TTC549 (cell line): ENCODE data around the gene FBRSL1.
"Not testable (repeated sequence)": the region's sequence is repeated elsewhere in the genome, so short reads cannot be mapped to it uniquely, and the experiment has no call there.

ENCODE experiments used
- FAIRE-seq: peaks from 2 replicates; lab custom pipeline; 2012; peaks lifted over from hg19 to GRCh38; lab: Jason Lieb, UNC

The FBRSL1 gene

GRCh38 chr12:132471011-132471857 is 18.7 kb upstream of the FBRSL1 start:
- FAIRE-seq, result no peak

- FAIRE-seq, result no peak
These were observed 18.1 kb upstream of the FBRSL1 start for GRCh38 chr12:132471858-132472255.

- FAIRE-seq, result no peak
These were observed 17.6 kb upstream of the FBRSL1 start for GRCh38 chr12:132472386-132472785.

GRCh38 chr12:132474237-132474741 is 15.7 kb upstream of the FBRSL1 start:
- FAIRE-seq, result no peak

- FAIRE-seq, result not testable (repeated sequence)
These were observed 15.1 kb upstream of the FBRSL1 start for GRCh38 chr12:132474799-132475303.

GRCh38 chr12:132475304-132476037 is 14.5 kb upstream of the FBRSL1 start:
- no peak for FAIRE-seq

- FAIRE-seq, result no peak
These were observed 13.9 kb upstream of the FBRSL1 start for GRCh38 chr12:132476038-132476414.

- no peak for FAIRE-seq
These were observed 13.5 kb upstream of the FBRSL1 start for GRCh38 chr12:132476421-132476820.

GRCh38 chr12:132477017-132477702 is 12.8 kb upstream of the FBRSL1 start:
- no peak for FAIRE-seq

GRCh38 chr12:132477703-132478432 is 12.1 kb upstream of the FBRSL1 start:
- no peak for FAIRE-seq

- no peak for FAIRE-seq
These were observed 11.5 kb upstream of the FBRSL1 start for GRCh38 chr12:132478433-132478803.

- FAIRE-seq, result no peak
These were observed 11.1 kb upstream of the FBRSL1 start for GRCh38 chr12:132478845-132479244.

GRCh38 chr12:132479291-132479690 is 10.7 kb upstream of the FBRSL1 start:
- no peak for FAIRE-seq

- FAIRE-seq, result no peak
These were observed 9.9 kb upstream of the FBRSL1 start for GRCh38 chr12:132479938-132480622.

GRCh38 chr12:132480623-132481132 is 9.3 kb upstream of the FBRSL1 start:
- no peak for FAIRE-seq

- FAIRE-seq, result no peak
These were observed 8.6 kb upstream of the FBRSL1 start for GRCh38 chr12:132481345-132481744.

- no peak for FAIRE-seq
These were observed 7.9 kb upstream of the FBRSL1 start for GRCh38 chr12:132481771-132482745.

- FAIRE-seq, result no peak
These were observed 7.2 kb upstream of the FBRSL1 start for GRCh38 chr12:132482771-132483170.

GRCh38 chr12:132483208-132483607 is 6.7 kb upstream of the FBRSL1 start:
- no peak for FAIRE-seq

- FAIRE-seq, result no peak
These were observed 6.3 kb upstream of the FBRSL1 start for GRCh38 chr12:132483612-132484011.
